ENCODE results near the gene YOD1. TPM values are rescaled to one million over a fixed set of nuclear protein-coding genes. Genes with fewer than 3 reads are reported as not detected.

YOD1 gene
- total and polyA plus RNA-seq, 10 of the 15 experiments (the other 5 are each of a cell fraction or from before 2014, with no cell fraction given): 2.1 to 7.9 (median 5.0) TPM

DNA sequence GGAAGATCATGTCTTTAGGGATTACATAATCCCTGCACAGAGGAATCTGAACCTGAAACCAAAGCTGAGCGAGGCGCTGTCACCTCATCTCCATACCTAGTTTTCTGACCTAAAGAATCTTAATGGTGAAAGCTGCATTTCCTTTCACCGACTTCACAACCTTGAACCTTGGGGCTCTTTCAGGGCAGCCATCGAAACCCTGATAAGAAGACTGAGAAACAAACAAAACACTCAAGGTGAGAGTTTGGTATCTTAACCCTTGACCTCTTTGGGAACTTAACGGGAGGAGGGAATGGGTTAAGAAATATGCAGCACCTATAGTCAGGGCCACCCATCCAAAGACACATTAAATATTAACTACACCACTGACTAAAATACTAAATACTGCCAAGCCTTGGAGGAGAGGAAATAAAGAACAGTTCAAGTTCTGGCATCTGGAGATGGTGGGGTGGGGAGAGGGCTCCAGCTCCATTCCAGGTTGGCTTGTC lies 20.4 kb downstream of the YOD1 start:
- Histone ChIP-seq H3K4me3 (no peak overlapping the region), H3K27me3 (replicated peaks in 1 of 2; ENCODE audit: control insufficient read depth in 2 of 2, insufficient read depth in 2 of 2, low read length in 1 of 2) (peaks cover 3 to 10% of the 10 kb centered on the region in 2 experiments; a peak in 3 of 4 replicates), H3K4me2 (ENCODE audit: control insufficient read depth, insufficient read depth) (no peak overlapping the region), H2AFZ (ENCODE audit: control insufficient read depth, low read depth, low read length) (no peak overlapping the region), H3K4me1 (ENCODE audit: control insufficient read depth, insufficient read depth, low read length) (no peaks in the 10 kb centered on the region), H4K20me1 (ENCODE audit: control insufficient read depth, insufficient read depth) (no peaks in the 10 kb centered on the region), H3K79me2 (ENCODE audit: control insufficient read depth, insufficient read depth, low read length) (no peaks in the 10 kb centered on the region), H3K9ac (ENCODE audit: control insufficient read depth, insufficient read depth, low read length) (no peak overlapping the region), H3K27ac (ENCODE audit: control insufficient read depth, insufficient read depth) (no peak overlapping the region), H3K36me3 (ENCODE audit: control insufficient read depth in 2 of 2, insufficient read depth in 2 of 2, low read length in 1 of 2) (no peaks in the 10 kb centered on the region), H3K9me3 (replicated peaks; ENCODE audit: control insufficient read depth, insufficient read depth, low read length) (no peaks in the 10 kb centered on the region)
- no peak for FAIRE-seq
- DNase-seq (ENCODE audit: low read depth, low spot score): no peak
- intact Hi-C loops (cut with micrococcal nuclease; ENCODE audit: unreplicated experiment): no loop called here
- in situ Hi-C loops (cut with MboI): no loop called here
- ChIA-PET POLR2A (no interaction called here), SMC1A (ENCODE audit: uncharacterized antibody, unreplicated experiment) (interaction anchor here (0.7 kb wide), 1 partner anchor 45 kb away, joined by 3 read pairs; no protein-coding TSS in a partner anchor), CTCF (interaction anchor here (0.9 to 5.3 kb wide), 4 partner anchors 10 to 48 kb away, joined by 3 to 19 read pairs (median 6); no protein-coding TSS in a partner anchor), RAD21 (ENCODE audit: unreplicated experiment) (interaction anchor here (1.6 kb wide), 1 partner anchor 19 kb away, joined by 3 read pairs; no protein-coding TSS in a partner anchor)
- no peak; the same call in 2 of the 3 replicates for ATAC-seq
- no TSS peak for BruUV-seq (replicated peaks)
- WGBS (ENCODE audit: insufficient coverage, insufficient replicate concordance, low lambda C conversion rate, missing lambda C conversion rate): 41% methylated on average over 5 of the region's 5 CpGs
- TF ChIP-seq, protein P1, sequence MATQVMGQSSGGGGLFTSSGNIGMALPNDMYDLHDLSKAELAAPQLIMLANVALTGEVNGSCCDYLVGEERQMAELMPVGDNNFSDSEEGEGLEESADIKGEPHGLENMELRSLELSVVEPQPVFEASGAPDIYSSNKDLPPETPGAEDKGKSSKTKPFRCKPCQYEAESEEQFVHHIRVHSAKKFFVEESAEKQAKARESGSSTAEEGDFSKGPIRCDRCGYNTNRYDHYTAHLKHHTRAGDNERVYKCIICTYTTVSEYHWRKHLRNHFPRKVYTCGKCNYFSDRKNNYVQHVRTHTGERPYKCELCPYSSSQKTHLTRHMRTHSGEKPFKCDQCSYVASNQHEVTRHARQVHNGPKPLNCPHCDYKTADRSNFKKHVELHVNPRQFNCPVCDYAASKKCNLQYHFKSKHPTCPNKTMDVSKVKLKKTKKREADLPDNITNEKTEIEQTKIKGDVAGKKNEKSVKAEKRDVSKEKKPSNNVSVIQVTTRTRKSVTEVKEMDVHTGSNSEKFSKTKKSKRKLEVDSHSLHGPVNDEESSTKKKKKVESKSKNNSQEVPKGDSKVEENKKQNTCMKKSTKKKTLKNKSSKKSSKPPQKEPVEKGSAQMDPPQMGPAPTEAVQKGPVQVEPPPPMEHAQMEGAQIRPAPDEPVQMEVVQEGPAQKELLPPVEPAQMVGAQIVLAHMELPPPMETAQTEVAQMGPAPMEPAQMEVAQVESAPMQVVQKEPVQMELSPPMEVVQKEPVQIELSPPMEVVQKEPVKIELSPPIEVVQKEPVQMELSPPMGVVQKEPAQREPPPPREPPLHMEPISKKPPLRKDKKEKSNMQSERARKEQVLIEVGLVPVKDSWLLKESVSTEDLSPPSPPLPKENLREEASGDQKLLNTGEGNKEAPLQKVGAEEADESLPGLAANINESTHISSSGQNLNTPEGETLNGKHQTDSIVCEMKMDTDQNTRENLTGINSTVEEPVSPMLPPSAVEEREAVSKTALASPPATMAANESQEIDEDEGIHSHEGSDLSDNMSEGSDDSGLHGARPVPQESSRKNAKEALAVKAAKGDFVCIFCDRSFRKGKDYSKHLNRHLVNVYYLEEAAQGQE (IDR thresholded peaks at IDR 0.05; ENCODE audit: low read depth, low read length): no peak
- TF ChIP-seq GABPA (IDR thresholded peaks at IDR 0.05; ENCODE audit: low read depth) (no peak), MYB (IDR thresholded peaks at IDR 0.05; ENCODE audit: borderline replicate concordance, low read depth, low read length) (no peak), NFYA (IDR thresholded peaks at IDR 0.05; ENCODE audit: borderline replicate concordance, low read depth, low read length) (no peak), SMC3 (IDR thresholded peaks at IDR 0.05; ENCODE audit: borderline replicate concordance, low read length) (no peak), YY1 (IDR thresholded peaks at IDR 0.05; ENCODE audit: low read depth, low read length) (no peak), FOS (IDR thresholded peaks at IDR 0.05; ENCODE audit: borderline replicate concordance, extremely low read depth, insufficient read length) (no peak), EZH2 (IDR thresholded peaks at IDR 0.05; ENCODE audit: borderline replicate concordance, control insufficient read depth, low read depth, low read length) (no peak), ZZZ3 (IDR thresholded peaks at IDR 0.05; ENCODE audit: control insufficient read depth, insufficient read length, low read depth) (no peak), JUNB (IDR thresholded peaks at IDR 0.05) (no peak), TARDBP (IDR thresholded peaks at IDR 0.05; ENCODE audit: borderline replicate concordance) (no peak)
- TF ChIP-seq, protein P2, sequence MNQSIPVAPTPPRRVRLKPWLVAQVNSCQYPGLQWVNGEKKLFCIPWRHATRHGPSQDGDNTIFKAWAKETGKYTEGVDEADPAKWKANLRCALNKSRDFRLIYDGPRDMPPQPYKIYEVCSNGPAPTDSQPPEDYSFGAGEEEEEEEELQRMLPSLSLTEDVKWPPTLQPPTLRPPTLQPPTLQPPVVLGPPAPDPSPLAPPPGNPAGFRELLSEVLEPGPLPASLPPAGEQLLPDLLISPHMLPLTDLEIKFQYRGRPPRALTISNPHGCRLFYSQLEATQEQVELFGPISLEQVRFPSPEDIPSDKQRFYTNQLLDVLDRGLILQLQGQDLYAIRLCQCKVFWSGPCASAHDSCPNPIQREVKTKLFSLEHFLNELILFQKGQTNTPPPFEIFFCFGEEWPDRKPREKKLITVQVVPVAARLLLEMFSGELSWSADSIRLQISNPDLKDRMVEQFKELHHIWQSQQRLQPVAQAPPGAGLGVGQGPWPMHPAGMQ (IDR thresholded peaks at IDR 0.05; ENCODE audit: borderline replicate concordance): no peak
- TF ChIP-seq, protein P3, sequence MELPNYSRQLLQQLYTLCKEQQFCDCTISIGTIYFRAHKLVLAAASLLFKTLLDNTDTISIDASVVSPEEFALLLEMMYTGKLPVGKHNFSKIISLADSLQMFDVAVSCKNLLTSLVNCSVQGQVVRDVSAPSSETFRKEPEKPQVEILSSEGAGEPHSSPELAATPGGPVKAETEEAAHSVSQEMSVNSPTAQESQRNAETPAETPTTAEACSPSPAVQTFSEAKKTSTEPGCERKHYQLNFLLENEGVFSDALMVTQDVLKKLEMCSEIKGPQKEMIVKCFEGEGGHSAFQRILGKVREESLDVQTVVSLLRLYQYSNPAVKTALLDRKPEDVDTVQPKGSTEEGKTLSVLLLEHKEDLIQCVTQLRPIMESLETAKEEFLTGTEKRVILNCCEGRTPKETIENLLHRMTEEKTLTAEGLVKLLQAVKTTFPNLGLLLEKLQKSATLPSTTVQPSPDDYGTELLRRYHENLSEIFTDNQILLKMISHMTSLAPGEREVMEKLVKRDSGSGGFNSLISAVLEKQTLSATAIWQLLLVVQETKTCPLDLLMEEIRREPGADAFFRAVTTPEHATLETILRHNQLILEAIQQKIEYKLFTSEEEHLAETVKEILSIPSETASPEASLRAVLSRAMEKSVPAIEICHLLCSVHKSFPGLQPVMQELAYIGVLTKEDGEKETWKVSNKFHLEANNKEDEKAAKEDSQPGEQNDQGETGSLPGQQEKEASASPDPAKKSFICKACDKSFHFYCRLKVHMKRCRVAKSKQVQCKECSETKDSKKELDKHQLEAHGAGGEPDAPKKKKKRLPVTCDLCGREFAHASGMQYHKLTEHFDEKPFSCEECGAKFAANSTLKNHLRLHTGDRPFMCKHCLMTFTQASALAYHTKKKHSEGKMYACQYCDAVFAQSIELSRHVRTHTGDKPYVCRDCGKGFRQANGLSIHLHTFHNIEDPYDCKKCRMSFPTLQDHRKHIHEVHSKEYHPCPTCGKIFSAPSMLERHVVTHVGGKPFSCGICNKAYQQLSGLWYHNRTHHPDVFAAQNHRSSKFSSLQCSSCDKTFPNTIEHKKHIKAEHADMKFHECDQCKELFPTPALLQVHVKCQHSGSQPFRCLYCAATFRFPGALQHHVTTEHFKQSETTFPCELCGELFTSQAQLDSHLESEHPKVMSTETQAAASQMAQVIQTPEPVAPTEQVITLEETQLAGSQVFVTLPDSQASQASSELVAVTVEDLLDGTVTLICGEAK (IDR thresholded peaks at IDR 0.05; ENCODE audit: borderline replicate concordance): no peak
